NCI-H510A (cell line): Measurements from ENCODE around the gene LYZL1.
"Not testable (repeated sequence)": the region's sequence is repeated elsewhere in the genome, so short reads cannot be mapped to it uniquely, and the experiment has no call there.

Experiments used
- DNase-seq: peaks from one replicate; lab custom pipeline; 2025; lab: John Stamatoyannopoulos, UW

Gene LYZL1

DNA sequence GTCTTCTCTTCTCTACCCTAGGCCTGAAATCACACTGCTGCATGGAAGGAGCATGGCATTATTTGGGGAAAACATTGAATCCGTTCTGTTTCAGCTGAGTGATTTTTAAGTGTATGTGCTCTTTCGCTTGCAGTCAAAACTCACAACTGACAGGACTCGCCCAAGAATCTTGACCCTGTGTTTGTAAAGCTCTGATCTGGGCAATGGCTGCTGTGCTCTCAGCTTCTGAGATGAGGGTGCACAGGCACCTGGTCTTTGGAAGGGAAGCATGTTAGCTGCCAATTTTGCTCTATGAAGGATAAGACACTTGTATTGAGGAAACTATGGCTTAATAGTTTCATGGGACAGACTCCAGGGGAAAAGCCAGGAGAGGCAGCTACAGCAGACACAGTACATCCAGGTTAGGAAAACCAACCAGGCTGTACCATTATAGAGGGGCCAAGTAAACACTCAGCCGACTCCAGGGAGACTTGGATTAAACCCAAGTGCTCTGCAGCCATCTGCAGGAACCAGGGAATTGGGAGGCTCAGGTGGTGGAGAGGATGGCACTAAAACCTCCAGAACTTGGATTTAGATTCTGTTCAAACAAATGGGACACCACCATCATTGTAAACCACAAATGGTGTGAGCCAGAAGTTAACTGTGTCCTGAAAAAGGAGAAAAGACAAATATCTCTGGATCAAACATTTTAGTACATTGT is 43.3 kb downstream of the LYZL1 start:
- no peak for DNase-seq

DNA sequence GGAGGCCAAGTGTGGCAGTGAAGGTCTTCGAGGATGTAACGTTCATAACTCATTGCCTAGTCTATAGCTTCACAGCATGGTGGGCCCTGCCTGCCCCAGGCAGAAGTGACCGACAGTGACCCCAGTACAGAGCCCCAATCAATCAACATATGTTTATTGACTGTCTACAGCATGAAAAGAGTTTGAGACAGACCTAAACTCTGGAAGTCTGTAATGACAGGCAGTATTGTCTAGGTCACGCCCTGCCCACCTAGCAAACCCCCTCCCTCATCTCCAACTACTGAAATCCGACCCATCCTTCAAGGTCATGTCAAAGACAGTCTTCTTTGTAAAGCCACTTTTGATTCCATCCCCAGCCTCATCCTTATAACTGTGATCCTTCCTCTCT is 43.9 kb downstream of the LYZL1 start:
- no peak for DNase-seq

DNA sequence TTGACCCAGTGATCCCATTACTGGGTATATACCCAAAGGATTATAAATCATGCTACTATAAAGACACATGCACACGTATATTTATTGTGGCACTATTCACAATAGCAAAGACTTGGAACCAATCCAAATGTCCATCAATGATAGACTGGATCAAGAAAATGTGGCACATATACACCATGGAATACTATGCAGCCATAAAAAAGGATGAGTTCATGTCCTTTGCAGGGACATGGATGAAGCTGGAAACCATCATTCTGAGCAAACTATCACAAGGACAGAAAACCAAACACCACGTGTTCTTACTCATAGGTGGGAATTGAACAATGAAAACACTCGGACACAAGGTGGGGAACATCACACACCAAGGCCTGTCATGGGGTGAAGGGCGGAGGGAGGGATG is 48.7 kb downstream of the LYZL1 start:
- not testable (repeated sequence) for DNase-seq

DNA sequence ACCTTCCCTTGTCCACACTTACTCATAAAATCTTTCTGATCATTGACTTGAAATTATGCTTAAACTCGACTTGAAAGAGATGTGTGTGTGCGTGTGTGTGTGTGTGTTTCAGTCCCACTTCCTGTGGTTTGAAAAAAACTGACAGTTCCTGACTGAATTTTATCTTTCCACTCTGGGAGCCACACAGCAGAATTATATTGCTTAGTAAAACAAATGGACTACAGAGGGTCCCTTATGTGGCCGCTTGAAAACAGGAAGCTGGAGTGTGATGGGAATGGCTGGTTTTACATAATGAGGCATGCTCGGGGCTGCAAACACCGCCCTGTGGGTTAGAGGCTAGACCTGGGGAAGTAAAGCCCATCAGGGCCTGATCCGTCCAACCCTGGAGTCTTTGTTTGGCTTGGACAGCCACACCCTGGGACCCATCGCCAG is 54.8 kb downstream of the LYZL1 start:
- DNase-seq: no peak

DNA sequence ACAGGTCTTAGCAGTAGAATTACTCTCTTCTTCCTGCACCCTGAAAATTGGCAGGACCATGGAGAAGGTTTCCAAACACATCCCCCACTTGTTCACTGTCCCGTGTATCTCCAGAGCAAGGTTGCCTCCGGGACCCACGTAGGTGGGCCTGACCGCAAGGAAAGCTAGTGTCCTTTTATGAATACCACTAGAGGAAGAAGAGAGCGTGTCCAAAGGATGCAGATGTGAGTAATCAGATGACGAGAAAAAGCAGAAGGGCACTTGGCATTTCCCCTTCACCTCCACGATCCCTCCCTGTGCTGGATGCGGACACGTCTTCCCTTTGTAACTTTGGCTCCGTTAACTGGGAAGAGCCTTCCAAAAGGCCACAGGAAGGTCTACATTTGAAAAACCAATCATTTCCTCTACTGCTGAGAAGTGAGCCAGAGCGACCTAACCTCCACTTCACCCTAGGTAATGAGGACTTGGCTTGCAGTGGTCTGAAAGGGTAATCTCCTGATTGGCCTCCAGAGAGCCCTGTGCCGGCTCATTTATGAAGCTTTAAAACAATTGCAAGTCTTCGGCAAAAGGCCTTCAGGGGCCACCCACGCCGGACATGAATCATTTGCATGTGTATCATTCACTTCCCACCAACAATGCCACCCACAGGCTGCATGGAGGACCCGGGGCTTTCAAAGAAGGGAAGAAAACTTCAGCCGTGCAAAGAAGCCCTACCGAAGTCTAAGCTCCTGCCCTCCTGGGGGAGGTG is 55.4 kb downstream of the LYZL1 start:
- no peak for DNase-seq

DNA sequence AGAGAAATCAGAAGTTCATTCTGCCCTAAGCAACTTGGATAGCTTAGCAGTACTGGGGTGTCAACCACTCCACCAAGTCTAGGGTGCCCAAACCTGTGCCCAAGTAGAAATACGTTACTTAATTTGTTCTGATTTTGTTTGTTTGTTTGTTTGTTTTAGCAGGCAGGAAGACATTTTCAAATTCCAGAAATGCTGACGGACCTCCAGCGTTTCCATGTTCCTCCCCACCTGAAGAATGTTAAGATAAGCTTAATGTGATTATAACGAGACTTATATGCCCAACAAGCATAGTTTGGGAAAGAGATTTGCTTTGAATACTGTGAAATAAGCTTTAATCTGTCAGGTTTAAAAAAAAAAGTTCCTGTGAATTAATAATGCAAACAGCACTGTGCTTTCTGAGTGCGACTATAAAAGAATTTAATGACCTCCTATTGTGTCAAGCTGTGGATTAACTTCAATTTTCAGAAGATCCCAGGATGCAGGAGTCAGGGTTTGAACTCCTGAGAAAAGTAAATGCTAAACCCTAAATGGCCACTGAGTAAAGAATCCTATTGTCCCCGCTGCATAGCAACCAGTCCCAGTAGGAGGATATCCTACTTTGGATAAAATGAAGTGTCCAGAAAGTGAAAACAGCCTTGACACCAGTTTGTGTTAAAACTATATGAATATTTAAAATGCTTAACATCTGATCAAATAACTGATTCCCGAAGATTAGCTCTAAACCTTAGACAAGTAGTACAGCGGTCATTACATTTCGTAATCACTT is 56.5 kb downstream of the LYZL1 start:
- DNase-seq: no peak

DNA sequence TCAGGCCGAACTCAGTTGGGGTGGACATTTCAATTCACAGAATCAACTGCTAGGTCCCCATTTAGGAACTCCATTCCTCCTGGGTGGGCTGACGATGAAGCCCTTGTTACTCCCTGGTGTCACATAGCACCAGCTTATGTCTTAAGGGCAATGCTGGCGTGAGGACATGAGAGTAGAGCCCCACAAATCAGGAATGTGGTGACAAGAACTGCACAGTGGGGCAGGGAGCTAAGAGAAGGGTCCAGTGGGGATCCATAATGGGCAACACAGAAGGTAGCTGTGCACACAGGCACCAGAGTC is 57.0 kb downstream of the LYZL1 start:
- DNase-seq: no peak

DNA sequence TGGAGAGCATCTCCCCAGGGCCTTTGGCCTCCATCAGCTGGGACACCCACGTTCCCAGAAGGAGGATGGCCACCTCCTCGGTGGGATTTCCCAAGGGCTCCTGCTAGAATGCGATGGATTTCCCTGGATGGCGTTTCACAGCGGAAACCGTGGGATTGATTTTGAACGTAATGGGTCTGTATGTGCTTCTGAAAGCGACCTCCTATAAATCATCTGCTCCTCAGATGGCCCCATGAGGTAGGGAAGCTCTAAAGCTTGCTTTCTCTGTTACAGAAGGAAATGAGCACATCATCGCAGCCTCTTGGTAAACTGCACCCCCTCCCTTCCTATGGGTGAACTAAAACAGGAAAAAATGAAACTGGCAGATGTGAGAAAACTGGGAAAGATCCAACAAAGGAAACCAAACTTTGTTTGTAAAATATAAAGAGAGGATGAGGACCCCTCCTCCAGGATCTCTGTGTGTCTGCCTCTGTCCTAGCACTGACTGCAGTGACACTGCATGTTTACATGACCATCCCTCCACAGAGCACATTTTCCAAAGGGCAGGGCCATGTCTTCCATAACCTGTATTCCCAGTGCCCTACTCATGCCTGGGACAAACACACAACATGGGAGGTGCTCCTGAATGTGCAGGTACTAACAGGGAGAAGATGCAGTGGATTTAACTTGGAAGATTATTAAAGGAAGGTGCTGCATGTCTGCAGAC is 57.6 kb downstream of the LYZL1 start:
- no peak for DNase-seq

DNA sequence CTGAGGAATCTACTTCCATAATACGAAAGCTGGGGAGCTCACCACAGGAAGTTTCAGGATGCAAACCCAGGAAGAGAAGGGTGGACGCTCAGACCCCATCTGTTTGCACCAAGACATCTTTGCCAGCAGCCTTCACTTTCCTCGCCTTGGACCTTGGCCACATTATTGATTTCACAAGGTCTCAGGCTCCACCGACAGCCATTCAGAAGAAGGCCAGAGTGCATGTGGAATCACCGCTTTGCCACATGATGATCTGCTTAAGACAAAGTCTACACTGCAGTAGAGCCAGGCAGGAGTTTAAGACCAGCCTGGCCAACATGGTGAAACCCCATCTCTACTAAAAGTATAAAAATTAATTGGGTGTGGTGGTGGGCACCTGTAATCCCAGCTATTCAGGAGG is 60.0 kb downstream of the LYZL1 start:
- DNase-seq: no peak

DNA sequence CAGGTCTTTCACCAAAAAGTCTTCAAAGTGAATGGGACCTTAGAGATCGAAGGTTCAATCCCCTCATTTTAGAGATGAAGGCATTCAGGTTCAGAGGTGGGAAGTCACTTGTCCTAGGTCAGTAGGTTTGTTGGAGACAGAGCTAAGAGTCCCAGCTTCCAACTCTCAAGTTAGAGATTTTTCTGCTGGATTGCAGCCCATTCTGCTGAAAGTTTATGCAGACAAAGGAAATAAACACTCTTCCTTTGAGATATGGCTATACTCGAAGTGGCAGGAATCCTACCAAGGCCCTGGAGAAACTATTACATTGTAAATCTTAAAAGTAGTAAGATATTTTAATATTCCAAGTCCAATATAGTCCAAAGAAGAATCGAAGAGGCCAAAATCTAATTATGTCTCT is 64.4 kb downstream of the LYZL1 start:
- no peak for DNase-seq

DNA sequence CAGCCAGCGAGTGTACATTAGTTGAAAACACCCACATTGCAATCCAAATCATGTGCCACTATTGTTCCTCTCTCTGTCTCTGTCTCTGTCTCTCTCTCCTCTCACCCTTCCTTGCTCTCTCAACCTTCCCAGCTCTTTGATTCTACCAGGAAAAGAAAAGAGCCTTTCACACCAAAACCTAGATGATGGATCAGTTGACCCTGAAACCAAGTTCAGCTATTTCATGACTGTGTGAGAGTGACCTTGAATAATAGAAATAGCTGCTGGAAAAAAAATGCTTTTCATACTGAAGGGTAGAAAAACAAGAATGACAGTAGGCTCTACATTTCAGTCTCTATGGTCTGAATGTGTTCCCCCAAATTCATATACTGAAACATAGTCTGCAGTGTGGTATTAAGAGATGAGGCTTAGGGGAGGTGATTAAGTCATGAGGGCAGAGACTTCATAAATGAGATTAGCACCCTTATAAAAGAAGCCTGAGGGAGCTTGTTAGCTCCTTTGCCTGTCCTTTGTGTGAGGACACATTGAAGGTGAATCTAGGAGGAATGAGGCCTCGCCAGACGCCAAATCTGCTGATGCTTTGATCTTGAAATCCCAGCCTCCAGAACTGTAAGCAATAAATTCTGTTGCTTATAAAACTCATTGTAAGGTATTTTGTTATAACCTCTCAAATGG is 65.2 kb downstream of the LYZL1 start:
- DNase-seq: no peak

DNA sequence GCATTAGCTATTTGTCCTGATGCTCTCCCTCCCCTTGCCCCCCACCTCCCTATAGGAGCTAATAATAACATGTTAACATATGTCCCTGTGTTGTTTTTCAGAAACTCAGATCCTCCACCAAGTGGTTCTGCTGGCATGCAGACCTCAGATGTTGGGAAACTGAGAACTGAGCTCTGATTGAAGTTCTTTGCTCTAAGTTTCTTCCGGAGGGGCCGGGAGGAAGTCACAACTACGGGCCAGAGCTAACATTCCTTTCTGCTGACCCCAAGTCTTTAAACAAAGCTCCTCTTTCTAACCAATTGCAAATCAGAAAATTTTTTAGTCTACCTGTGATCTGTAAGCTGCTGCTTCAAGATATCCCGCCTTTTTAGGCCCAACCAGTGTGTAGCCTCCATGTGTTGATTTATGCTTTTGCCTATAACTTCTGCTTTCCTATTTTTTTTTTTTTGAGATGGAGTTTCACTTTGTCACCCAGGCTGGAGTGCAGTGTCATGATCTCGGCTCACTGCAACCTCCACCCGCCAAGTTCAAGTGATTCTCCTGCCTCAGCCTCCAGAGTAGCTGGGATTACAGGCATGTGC is 66.6 kb downstream of the LYZL1 start:
- DNase-seq: no peak

DNA sequence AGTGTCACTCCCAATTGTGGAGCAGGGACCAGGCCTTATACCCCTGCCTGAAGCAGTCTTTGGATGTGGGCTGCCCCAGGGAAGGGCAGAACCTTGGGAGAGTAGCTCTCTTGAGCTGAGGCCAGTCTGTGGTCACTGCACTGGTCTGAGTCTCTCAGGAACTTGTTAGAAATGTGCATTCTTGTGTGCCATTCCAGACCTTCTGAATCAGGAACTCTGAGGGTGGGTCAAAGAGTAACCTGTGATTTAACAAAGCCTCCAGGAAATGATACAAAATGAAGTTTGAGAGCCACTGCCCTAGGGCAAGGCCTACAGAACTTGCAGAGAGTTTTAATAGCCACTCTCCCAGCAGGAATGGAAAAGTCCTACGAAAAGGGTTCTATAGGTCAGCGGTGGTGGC is 68.1 kb downstream of the LYZL1 start:
- DNase-seq: no peak

DNA sequence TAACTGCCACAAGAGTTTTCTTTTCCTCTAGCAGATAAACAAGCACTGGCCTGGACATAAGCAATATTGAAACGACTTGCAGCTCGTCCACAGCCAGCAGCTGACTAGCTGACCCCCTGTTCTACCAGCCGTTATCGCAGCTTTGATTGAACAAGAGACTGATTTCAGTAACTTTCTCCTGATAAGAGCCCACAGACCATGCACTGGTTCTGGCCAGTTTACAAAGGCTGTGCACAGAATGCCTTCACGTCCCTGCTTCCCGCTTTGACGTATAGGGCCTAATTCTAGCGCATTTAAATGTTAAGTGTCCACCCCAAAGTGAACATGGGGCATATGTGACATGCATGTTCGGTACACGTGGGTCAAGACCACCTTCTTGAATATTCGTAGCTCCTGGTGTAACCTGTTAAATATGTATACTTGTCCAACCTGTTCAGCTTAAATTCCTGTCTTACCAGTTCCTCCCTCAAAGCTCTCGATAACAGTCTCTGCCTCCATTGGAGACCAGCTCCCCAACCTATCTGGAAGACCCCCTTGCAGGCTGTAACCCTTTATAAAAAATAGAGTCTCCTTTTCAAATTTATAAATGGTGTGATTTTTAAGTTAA is 69.2 kb downstream of the LYZL1 start:
- no peak for DNase-seq

DNA sequence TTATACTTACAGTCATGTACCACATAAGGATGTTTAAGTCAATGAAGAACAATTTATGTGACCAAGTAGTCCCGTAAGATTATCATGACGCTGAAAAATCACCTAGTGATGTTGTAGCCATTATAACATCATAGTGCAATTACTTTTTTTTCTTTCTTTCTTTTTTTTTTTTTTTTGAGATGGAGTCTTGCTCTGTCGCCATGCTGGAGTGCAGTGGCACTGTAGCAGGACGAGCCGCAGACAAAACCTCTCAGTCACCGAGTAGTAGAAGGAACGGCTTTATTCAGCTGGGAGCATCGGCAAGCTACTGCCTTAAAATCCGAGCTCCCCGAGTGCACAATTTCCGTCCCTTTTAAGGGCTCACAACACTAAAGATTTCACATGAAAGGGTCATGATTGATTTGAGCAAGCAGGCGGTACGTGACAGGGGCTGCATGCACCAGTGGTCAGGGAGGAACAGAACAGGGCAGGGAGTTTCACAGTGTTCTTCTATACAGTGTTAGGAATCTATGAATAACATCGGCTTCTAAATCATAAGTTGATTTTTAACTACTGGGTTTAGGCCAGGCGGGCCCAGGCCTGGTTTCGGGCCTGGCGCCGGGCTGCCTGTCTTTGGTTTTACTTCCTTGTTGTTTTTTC is 71.5 kb downstream of the LYZL1 start:
- not testable (repeated sequence) for DNase-seq
